Skin epidermis (tissue), 12 donors: ENCODE results near the gene PCCA.
"Not testable (repeated sequence)": the region's sequence is repeated elsewhere in the genome, so short reads cannot be mapped to it uniquely, and the experiment has no call there.

Experiments used
- H3K27ac ChIP-seq, 21 experiments: fragments of 200-600 bp; sonication (generic) in 11 of 21; one replicate each; pipeline ENCODE4 v1.5.0; 2020; ENCODE audit warnings: mild to moderate bottlenecking in 3 of 21, inconsistent platforms in 2 of 21, moderate library complexity in 2 of 21
- H3K4me3 ChIP-seq, 7 experiments: fragments of 200-600 bp; sonication (generic) in 2 of 7; one replicate each; pipeline ENCODE4 v1.5.0; 2020; ENCODE audit warnings: inconsistent platforms in 2 of 7, mild to moderate bottlenecking in 2 of 7, moderate library complexity in 1 of 7

PCCA gene

DNA sequence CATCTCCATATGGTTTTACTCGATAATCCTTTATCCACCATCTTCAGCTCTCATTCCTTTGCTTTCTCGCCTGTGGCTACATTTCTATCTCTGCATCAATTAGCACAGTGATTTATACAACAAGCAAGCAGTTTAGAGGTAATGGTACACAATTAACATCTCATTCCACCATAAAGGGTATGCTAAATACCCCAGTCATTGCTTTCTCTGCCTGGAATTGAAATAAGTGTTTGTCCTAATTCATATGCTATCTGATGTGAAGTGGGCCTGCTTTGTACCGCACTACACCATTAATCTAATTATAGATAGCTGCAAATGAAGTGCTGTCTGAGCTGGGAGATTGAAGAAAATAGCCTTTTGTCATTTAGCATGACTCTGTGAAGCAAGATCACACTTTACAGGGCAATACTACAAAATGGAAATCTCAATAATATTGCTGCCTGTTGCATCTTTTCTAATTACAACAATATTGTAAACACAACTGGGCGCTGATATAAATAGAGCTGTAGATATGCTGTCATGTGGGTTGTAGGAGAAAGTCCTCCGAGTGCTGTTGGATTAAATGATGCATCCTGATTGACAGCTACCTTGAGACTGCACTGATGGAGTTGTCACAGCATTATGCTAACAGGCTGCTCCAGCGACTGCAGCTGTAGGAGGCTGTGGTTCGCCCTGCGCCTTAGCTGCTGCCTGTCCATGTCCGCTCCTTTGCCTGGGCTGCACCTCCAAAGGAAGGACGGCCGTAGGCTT, 421.5 kb downstream of the PCCA start:
- H3K4me3 ChIP-seq, result no peak overlapping the region
- no peak overlapping the region for H3K27ac ChIP-seq

DNA sequence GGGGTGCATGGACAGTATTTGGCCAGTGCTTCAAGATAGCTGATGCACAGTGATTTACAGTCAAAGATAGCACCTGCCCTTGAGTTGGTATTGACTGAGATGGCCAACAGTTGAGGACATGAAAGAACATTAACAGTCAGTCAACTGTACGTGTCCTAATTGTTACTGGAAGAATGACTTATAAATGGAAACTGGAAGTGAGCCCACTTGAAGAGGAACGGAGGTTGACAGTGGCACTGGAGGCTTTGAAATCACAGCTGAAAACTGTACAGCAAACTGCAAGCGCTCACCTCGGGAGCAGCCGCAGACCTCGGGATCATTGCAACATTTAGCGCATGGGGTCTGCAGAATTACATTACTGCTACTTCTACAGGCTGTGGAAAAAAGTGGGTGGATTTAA, 422.6 kb downstream of the PCCA start:
- H3K27ac ChIP-seq, result no peak overlapping the region
- no peak overlapping the region for H3K4me3 ChIP-seq

DNA sequence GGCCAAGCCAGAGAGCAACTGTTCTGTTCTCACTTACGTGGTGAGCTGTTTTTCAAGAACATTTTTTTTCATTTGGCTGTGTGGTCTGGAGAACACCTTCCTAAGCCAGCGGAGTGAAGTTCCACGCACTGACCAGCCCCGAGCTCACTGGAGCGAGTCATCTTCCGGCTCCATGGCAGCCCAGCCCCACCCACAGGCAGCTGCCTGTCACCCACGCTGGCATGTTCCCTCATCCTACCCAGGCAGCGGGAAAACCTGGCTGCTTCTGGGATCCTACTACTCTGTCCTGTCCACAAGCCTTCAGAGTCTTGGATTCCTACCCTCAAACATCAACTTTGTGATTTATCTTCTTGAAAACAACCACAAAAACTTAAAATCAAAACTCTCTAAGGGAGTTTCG, 423.5 kb downstream of the PCCA start:
- Histone ChIP-seq H3K27ac (no peak overlapping the region), H3K4me3 (no peak overlapping the region)

DNA sequence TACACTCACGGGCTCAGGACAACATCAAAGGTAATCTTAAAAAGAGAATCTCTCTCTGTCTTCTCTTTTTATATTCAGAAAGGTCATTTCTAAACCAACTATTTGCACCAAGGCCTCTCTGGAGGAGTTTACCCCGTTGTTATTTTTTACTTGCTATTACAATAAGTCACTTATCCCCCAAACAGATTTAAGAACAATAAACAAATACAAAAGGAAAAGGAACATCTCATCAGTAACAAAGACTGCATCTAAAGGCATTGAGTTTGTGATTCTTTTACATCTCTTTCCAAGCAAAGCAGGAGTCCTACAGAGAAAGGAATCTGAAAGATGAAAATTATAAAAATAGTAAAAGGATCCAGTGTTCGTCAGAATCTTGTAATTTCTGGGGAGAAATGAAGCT, 424.3 kb downstream of the PCCA start:
- Histone ChIP-seq H3K4me3 (no peak overlapping the region), H3K27ac (no peak overlapping the region)

DNA sequence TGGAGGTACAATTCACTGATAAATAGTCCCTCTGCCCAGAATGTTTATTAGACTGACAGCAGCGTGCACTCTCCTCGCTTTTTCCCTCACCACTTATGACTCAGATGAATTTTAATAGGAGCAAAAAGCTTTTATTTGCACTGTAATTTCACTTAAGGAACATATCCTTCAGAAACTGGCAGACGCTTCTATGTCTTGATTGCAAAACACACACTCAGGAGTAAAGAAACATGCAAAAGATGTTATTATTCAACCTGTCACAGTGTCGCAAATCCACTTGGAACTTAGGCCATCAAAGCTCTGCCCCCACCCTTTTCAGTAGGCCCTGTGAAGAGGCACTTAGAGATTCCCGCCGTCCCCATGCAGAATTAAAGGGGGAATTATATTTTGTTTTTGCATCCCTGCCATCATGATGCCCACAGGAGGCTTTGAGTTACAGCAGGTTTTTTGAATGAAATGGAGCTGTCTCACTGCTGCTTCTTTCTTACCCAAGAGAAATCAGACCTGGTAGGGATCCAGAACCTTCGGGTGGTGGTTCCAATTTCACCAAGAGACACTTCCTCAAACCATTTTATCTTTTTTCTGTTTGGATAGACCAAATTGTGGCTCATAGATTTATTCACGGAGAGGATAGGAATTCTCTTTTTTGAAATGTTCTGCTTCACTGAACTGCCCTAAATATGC, 425.2 kb downstream of the PCCA start:
- H3K27ac ChIP-seq, result no peak overlapping the region
- no peak overlapping the region for H3K4me3 ChIP-seq

DNA sequence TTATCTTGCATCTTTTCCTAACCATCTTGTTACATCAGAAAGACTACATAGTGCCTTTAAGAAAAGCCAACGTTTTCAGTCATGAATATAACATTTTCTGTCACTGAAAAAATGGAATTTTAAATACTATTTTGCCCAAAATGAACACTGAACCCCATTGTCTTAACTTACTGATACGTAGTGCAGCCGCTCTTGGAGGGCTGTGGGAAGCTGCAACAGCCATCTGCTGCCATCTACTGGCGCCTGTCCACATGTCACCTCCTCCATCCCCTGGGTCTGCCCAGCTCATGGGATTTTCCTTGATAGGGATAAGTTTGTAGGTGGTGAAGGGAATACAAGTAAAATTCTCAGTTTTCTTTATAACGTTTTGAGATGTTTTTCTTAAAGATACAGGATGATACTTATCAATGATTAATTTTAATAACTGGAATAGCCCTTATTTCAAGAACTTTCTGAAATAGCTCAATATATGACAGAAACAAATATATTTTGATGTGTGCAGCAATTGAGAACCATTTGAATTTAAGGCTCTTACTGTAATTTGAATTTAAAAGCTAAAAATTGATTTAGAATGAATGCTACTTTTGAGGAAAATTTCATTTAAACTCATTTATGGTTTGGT, 426.0 kb downstream of the PCCA start:
- Histone ChIP-seq H3K27ac (no peak overlapping the region), H3K4me3 (no peak overlapping the region)

DNA sequence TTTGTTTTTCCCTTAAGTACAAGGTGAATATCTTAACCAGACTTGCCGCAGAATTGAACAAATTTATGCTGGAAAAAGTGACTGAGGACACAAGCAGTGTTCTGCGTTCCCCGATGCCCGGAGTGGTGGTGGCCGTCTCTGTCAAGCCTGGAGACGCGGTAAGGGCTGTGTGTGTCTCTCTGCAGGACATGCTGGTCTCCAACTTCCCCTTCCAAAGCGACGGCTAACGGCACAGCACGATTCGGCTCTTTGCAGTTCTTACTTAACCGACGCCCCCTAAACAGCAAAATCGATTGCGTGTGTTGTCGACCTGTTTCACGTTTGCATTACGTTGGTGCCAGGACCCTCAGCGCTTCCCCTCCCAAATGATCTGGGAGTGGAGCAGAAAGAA, 426.5 kb downstream of the PCCA start:
- H3K27ac ChIP-seq, result no peak overlapping the region
- H3K4me3 ChIP-seq, result no peak overlapping the region

DNA sequence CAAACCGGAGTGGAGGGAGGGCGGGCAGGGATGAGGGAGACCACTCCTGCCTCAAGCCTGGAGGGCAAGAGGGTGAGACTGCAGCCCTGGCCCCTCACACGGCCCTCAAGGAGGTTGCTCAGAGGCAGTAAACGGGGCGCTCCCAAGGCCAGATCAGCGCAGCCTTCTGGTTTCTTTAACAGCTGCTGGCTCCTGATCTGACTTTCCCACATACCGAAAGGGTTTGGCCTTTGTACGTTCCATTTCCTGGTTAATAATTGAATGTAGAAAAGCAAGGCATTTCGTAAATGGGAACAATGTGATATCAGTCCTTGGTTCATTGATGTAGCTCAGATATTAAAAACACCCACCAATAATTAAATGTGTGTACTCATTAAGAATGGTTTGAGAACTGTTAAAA, 428.2 kb downstream of the PCCA start:
- Histone ChIP-seq H3K27ac (no peak overlapping the region), H3K4me3 (no peak overlapping the region)

DNA sequence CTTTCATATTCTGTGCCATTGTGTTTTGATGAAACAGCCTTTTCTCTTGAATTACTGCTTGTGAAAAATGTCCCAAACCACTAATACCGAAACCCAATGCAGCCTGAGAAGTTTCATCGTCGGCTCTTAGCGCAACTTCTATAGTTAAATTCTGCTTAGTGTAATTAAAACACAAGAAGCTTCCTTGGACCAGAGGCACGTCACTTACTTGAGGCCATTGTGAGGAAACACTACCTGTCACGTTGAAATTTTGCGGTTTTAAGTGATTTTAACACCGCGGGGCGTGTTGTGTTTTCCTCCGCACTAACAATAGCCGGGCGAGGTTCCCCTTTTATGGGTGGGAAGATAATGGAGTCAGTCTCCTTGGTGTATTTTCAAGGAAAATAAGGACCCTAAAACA, 428.8 kb downstream of the PCCA start:
- Histone ChIP-seq H3K4me3 (no peak overlapping the region), H3K27ac (no peak overlapping the region)

DNA sequence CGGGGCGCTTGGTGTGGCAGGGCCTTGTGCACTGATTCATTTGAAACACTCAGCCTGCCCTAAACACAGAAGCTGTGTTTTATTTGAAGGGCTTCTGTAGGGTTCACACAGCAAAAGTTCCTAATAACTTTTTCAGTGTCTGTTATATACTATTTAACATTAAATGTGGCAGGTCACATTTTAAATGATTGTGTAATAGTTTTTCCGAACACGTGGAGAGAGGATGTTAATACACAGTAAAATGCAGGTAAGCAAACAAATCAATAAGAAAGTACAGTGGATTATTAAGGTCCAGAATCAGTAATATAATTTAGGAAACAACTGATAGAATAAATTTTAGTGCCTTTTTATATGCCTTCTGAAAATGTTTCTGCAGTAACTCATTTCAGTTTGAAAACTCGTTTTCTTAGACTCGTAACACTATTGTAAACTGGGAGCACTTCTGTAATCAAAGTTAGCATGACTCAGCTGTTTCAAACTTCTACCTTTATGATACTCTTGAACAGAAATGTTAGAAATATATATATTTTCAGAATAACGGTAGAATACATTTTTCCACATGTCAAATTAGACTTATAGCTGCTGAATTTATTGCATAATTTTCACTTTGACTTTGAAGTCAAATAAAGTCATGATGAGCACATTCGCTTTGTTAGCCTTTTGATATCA, 429.6 kb downstream of the PCCA start:
- no peak overlapping the region for H3K4me3 ChIP-seq
- no peak overlapping the region for H3K27ac ChIP-seq

DNA sequence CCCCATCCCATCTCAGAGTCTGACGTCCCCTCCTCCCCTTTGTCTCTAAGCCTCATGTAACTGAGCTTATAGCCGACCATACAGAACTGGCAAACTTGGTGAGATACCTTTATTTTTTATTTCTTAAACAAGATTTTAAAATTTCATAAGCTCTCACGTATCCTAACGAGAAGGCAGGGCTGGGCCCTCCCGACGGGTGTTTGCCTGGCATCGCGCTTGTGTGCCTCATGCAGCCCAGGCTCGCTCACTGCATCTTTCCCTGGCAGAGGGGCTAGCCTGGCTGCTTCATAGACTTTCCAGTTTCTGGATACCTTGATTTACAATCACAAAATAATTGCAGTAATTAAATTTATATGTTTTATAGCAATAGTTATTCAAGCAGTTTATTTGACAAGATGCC, 430.7 kb downstream of the PCCA start:
- no peak overlapping the region for H3K4me3 ChIP-seq
- H3K27ac ChIP-seq, result no peak overlapping the region

DNA sequence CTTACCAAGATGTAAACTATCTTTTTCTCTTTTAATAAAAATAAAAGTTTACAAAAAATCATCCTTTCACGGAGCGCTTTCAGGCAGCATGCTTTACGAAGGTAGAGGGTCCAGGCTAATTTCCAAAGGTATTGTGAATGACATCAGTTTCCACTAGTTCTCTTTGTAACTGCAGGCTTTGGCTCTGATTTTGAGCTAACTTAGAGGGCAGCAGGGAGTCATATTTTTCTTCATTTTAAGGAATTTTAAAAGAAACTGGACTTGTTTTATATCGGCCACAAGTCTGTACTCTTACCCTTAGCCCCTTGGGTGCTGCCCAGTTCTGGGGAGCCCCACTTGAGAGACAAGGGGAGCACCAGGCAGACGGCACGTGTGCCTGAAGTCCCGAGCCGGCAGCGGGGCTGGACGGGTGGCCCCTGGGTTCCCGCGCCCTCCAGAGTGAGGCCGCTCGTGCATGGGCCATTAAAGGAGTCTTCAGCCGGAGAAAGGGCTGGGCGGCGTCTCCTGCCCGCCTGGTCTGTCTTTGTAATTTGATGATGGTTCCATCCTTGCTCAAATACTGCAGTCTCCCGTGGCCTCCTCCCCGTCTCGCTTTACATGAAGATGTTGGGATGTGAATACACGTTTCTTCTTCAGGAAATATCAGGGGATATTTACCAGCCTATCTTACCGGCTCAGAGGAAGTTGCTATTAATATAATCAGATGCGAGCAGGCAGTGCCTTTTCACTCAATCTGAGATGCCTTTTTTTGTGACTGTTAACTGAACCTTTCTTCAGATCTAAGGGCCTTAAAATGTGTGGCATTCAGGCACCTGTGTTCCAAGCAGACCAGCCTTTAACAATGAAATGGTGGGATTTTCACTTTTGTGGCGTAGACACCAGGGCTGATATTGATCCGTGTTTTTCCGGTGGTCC, 432.3 kb downstream of the PCCA start:
- no peak overlapping the region for H3K4me3 ChIP-seq
- H3K27ac ChIP-seq, result peak overlapping the region in 1 of 21 experiments; percentile 19

DNA sequence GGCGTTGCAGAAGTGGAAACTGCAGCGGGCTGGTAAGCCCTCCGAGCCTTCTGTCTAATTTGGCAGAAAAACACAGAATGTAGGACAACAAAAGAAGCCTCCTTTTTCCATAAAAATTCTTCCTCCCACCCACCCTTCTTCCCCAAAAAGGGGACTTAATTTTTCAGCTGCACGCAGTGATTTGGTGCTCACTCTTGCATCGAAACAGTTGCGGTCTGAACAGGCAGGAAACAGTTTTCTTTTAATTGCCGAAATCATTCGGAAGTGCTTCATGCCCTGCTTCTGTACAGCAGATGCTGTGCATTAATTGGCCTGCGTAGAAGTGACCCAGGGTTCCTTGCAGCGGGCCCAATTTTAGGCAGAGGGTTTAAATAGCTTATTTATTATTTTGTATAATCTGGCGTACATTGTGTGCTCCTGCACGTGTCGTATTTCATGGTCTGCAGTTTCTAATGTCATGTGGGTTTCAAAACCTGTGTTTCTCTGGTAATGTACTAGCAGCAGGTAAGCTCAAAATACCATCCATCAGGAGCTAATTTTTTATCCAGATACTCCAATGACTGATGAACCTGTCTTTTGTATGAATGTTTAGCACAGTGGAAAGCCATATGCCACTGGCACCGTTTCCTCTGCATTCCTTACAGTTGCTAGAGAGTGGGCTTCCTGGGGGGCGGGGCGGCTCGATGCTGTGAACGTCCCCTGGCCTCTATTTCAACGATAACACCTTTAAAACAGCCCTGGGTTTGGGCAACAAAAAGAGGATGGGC, 433.1 kb downstream of the PCCA start:
- H3K27ac ChIP-seq, result peak overlapping the region in 1 of 21 experiments; percentile 19
- no peak overlapping the region for H3K4me3 ChIP-seq

DNA sequence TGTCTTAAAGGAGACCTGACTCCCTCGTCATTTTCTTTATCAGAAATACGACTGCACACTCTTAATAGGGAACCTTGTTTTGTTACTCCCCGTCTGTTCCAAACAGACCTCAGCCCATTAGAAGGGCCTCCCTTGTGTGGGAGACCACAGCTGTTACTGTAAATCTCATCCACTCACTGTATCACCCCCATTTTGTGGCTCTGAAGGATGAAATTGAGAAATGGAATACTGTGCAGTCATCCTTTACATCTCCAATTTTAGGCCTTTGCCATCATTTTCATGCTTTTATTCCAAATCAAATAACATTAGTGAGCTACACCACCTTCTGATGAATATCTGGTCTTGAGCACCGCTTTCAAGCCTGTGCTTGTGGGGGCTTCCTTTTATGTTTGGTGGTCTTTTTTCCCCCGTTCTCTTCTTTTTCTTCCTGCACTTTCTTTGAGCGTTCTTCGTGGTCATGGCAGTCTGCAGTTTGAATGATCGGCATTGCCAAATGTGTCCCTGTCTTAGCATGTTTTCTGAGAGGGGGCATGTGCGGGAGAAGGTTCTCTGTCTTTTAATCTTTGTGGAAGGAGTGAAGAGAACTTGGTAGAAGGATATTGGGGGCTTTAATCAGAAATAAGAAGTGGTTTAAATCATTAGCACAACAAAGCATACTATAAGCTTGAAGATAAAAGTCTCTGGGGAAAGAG, 433.9 kb downstream of the PCCA start:
- no peak overlapping the region for H3K27ac ChIP-seq
- no peak overlapping the region for H3K4me3 ChIP-seq

DNA sequence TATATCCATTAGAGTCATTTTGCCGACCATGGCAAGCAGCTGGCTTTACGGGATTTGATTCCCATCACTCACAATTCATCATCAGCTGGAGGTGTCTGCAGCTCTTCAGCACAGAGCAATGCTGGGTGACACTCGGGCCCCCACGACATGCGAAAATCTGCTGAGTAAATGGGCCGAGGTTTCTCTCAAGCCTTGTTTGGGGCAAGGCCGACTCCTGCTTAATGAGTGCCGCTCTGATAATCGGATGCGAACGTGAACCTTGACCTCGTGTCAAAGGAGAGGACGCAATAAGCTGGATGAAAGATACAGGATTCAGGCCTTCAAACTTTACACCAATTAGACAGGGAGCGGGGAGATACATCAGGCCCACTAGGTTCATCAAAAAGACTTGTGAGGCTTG, 434.5 kb downstream of the PCCA start:
- no peak overlapping the region for H3K4me3 ChIP-seq
- no peak overlapping the region for H3K27ac ChIP-seq

DNA sequence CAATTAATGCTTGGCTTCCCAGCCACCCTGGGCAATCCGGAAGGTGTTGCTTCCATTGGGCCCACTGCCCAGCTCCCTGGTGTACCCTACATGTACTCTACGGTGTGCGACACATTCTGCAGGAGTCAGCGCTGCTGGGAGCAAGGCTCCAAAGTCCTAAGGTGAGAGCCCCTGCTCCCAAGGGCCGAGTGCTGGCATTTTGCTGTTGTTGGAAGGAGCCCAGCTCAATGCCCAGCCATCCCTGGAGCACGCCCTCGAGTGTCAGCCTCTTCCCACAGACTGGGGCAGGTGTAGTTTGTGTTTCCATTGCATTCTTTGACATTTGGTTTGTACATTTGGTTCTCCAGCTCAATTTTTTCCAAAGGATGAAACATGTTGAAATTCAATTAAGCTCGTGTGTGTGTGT, 435.1 kb downstream of the PCCA start:
- no peak overlapping the region for H3K27ac ChIP-seq
- H3K4me3 ChIP-seq, result no peak overlapping the region

DNA sequence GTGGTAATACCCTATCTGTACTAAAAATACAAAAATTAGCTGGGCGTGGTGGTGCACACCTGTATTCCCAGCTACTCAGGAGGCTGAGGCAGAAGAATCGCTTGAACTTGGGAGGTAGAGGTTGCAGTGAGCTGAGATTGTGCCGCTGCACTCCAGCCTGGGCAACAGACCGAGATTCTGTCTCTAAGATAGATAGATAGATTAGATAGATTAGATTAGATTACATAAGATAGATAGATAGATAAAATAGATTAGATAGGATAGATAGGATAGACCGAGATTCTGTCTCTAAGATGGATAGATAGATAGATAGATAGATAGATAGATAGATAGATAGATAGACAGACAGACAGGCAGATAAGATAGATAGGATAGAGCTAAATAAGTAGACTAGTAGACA, 435.8 kb downstream of the PCCA start:
- not testable (repeated sequence) for H3K27ac ChIP-seq

More for the DNA sequence above, 435.8 kb downstream of the PCCA start:
- H3K4me3 ChIP-seq, result not testable (repeated sequence)
